Thoracic aorta endothelial cell (primary cell): ENCODE data around the gene MIA3. TPM values are rescaled to one million over a fixed set of nuclear protein-coding genes. Genes with fewer than 3 reads are reported as not detected.

ENCODE experiments used
- total RNA-seq: library from RNA; depleted of rRNA; stranded (reverse); fragments of >200 nt; gene quantifications from 2 replicates; pipeline ENCODE4 v1.2.3, GENCODE V29; 2012

Gene MIA3
- 50.0 and 59.6 TPM in 2 replicates for total RNA-seq

GRCh38 chr1:222618001-222618879 is at the start of gene MIA3:
MIA3 (plus strand) TSS chr1:222618097; CDS start chr1:222618111, 14 bp downstream.

GRCh38 chr1:222589462-222590302 is 28.2 kb upstream of the MIA3 start, which contains the start of gene TAF1A:
TAF1A (minus strand) TSS chr1:222589933.

GRCh38 chr1:222712253-222713090 is 94.6 kb downstream of the MIA3 start, which contains the start of the genes AIDA and BROX:
AIDA (minus strand) TSS chr1:222712491; CDS start chr1:222712317, 174 bp downstream.
BROX (plus strand) TSS chr1:222712564; CDS start chr1:222715700, 3,136 bp downstream.

Other genes with a start within 250 kb of the MIA3 start
- under 0.01 and 0.07 TPM in 2 replicates for gene HHIPL2, start 70.0 kb upstream of the MIA3 start, total RNA-seq
- 9.2 and 13.2 TPM in 2 replicates for gene TAF1A, start 28.2 kb upstream of the MIA3 start, total RNA-seq
- gene AIDA, start 94.4 kb downstream of the MIA3 start, total RNA-seq, result 85.4 and 106 TPM in 2 replicates
- gene BROX, start 94.5 kb downstream of the MIA3 start, total RNA-seq, result 63.0 and 78.9 TPM in 2 replicates
- gene FAM177B, start 119.1 kb downstream of the MIA3 start, total RNA-seq, result not detected in 2 replicates
- gene DISP1, start 196.9 kb downstream of the MIA3 start, total RNA-seq, result 1.2 and 1.9 TPM in 2 replicates